Measurements from ENCODE around the gene GBP2. TPM values are rescaled to one million over a fixed set of nuclear protein-coding genes. Genes with fewer than 3 reads are reported as not detected.
"Not testable (repeated sequence)": the region's sequence is repeated elsewhere in the genome, so short reads cannot be mapped to it uniquely, and the experiment has no call there.

Gene GBP2
- total RNA-seq, 1 experiment from 2014 or later: 94.3 TPM

DNA sequence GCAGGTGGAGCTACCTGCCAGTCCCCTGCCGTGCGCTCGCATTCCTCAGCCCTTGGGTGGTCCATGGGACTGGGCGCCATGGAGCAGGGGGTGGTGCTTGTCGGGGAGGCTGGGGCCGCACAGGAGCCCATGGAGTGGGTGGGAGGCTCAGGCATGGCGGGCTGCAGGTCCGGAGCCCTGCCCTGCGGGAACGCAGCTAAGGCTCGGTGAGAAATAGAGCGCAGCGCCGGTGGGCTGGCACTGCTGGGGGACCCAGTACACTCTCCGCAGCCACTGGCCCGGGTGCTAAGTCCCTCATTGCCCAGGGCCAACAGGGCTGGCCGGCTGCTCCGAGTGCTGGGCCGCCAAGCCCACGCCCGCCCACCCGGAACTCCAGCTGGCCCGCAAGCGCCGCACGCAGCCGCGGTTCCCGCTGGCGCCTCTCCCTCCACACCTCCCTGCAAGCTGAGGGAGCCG is 2.1 kb upstream of the GBP2 start:
- DNase-seq (ENCODE audit: low read depth): not testable (repeated sequence)

DNA sequence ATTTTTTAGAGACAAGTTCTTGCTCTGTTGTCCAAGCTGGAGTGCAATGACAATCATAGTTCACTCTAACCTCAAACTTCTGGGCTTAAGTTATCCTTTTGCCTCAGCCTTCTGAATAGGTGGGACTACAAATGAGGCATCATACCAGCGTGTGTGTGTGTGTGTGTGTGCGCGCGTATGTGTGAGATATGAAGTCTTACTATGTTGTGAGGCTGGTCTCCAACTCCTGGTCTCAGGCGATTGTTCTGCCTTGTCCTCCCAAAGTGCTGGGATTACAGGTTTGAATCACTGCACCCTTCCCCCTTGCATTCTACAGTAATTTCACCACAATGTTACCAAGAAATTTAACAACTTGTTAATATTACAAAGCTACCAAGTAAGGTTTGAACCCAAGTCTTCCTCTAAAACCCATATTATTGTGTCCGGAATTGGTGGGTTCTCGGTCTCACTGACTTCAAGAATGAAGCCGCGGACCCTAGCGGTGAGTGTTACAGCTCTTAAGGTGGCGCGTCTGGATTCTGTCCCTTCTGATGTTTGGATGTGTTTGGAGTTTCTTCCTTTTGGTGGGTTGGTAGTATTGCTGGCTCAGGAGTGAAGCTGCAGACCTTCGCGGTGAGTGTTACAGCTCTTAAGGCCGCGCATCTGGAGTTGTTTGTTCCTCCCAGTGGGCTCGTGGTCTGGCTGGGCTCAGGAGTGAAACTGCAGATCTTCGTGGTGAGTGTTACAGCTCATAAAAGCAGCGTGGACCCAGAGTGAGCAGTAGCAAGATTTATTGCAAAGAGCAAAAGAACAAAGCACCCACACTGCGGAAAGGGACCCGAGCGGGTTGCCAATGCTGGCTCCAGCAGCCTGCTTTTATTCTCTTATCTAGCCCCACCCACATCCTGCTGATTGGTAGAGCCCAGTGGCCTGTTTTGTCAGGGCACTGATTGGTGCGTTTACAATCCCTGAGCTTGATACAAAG is 970 bp upstream of the GBP2 start:
- peak; percentile 47 for DNase-seq (ENCODE audit: low read depth)

DNA sequence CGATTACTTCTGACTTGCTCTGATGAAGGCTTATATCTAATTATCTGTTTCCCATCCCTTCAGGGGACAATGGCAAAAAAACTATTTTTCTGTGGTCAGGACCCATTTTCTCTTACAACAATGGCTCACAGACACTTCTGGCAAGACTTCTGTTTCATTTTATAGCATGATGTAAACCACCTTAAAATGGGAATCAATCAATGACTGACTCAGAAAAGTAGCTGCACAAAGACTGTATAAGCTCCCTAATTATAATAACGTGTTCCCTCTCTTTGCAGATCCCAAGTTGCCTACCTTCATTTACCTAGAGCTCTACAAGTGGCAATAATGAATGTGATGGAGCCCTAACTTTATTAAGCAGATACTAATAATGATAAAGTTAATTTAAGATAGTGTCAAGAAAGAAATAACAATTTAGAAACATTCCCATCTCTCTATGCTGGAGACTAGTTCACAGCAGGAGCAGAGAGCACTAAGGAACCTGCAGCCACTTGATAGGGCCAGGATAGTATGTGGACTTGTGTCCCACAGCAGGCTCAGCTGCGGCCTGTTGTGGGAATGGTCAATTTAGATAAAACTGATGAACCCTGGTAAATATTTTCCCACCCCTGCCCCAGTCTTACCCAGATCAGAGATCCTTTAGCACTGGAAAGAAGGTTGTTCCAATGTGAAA is 538 bp downstream of the GBP2 start:
- DNase-seq (ENCODE audit: low read depth): peak; percentile 26

DNA sequence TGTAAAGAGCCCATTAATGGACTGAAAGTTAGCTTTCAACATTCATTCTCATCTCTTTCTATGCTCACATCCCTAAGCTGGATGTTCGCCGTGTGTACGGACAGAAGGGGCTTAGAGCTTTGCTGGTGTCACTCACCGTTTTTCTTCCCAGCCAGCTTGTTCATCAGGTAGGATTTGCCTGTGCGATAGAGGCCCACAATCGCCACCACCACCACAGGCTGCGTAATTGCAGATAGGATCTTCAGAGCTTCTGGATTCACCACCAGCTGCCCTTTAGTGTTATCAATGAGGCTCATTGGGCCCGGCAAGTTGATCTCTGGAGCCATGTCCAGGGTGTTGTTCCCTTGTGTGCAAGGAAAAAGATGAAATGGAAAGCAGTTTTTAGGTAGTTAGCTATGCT is 4.3 kb downstream of the GBP2 start:
- no peak for DNase-seq (ENCODE audit: low read depth)

DNA sequence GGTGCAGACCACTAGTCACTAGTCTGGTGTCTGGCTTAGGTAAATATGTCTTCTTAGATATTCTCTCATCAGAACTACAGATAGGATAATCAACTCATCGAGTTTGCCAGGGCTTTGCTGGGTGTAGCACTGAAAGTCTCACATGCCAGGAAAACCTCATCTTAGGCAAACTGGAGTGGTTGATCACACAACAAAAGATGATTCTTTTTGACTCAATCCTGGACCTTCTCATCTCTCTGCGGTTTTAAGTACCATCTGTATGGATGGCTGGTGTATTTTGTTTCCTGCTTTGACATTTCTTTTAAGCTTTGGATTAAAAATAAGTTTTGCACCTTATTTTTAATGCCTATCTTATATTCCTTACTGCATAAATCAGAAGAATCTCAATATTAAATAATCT is 11.3 kb downstream of the GBP2 start:
- DNase-seq (ENCODE audit: low read depth): no peak

DNA sequence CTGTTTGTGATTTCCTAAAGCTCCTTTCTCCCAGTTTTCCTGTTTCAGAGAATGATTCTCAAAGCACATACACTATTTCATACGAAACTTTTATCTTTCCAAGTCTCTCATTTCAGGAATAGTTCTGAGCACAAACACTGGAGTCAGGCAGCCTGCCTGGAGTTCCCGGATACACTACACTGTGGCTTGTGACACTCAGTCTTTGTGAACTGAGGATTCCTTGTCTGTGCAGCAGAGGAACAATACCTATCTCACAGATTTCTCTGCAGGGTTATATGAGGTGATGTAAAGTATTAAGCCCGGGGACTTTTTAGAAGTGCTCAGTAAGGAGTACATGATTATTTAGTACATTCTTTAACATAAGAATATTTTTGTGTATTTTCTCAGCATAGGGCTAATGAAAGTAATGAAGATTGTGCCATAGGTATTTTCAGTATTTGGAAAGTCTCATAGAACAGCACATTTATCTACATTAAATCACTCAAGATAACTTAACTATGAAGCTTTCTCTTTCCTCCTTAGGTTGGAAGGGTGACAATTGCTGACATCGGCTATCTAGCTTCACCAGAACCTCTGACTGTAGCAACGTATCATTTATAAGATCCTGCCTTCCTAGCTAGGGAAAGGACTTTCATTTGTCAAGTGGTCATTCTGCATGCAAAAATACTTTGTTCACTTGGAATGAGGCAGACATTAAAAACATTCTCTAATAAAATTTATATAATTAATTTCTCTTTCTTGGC is 12.9 kb downstream of the GBP2 start:
- DNase-seq (ENCODE audit: low read depth): no peak

DNA sequence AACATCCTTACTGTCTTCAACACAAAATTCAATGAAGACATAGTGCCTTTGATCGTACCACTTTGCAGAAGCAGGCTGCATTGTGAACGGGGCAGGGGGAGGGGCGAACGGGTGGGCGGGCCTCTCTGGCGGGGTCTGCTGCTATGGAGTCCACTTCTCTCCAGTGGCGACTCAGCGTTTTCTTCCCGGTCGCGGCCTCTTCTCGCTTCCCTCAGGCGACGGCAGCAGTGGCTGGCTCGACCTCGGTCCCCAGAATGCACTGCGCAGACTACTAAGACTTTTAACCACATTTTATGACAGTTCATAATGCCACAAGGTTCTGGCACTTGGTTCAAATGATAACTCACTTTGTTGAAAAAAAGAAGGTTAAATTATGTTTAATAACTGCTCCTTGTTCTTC is 21.2 kb downstream of the GBP2 start:
- DNase-seq (ENCODE audit: low read depth): no peak

DNA sequence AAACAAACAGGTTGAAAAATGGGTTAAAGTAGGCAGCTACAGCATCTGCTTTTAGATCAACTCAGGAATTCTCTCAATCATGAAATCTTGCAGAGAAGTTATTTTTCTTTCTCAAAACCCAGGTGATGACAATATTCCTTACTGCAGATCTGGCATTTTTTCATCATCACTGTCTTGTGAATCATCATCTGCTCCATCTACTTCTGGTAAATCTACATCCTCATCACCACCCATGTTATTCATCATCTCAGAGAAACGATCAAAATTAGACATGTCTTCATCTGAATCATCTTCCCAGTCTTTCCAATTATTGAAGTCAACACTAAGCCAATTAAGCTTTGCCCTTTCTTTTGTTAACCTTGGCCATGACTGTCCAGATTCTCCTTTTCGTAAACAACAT is 21.8 kb downstream of the GBP2 start:
- DNase-seq (ENCODE audit: low read depth): peak; percentile 4

DNA sequence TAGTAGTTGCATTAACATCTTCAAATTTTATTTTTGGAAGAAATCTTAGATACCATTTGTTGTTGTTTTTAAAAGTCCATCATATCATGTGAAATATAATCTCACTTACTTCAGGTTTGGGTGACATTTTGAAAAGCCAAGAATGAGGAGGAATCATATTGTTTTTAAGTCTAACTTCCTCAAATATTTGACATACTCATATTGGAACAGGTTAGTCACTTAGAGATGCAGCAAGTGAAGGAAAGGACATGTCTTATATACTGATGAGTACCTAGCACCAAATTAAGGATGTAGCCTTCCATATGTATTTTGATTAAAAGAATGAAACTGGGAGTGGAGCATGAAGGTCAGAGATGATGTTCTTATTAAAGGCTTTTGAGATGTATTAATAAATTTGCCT is 23.9 kb downstream of the GBP2 start:
- no peak for DNase-seq (ENCODE audit: low read depth)

DNA sequence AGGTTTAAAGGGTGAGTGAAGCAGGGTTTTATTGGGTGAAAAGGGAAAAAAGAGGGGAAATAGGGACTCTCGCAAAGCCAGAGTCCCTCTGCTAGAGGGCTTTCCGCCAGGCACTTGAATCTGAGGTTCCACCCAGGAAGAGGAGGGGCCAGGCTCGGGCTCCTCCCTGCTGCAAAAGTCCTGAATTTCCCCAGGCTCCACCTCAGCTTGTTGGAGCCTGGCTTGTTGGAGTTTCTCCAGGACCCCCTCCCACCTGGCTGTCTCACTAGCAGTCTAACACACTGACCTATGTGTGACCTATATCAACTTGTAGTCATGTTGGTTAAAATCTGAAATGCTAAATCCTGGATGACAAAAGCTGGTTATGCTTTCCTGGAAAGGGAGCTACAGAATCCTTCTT is 25.5 kb downstream of the GBP2 start:
- no peak for DNase-seq (ENCODE audit: low read depth)

DNA sequence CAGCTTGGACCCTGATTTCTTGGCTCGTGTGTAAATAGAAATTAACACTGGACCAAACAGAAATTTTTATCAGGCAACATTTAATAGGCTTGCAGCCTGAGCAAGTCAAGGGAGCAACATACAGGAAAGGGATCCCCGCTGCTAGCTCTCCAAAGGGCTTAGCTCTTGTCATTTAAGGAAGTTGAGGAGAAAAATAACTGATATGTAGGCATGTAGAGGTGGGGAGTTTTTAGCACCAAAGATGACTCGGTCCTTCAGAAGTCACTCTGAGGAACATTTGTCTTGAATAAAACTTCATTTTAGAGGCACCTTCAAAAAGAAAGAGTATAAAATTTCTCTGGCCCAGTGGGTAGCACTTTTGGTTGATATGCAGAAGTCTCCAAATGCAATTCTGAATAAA is 27.1 kb downstream of the GBP2 start:
- DNase-seq (ENCODE audit: low read depth): no peak

DNA sequence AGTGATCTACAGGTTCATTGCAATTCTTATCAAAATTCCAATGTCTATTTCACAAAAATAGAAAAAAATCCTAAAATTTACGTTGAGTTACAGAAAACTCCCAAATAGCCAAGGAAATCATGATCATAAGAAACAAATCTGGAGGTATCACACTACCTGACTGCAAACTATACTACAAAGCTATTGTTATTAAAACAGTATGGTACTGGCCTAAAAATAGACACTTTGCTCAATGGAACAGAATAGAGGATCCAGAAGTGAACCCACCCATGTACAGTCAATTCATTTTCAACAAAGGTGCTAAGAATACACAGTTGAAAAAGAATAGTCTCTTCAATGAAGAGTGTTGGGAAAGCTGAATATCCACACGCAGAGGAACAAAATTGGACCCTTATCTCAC is 30.2 kb downstream of the GBP2 start:
- no peak for DNase-seq (ENCODE audit: low read depth)

DNA sequence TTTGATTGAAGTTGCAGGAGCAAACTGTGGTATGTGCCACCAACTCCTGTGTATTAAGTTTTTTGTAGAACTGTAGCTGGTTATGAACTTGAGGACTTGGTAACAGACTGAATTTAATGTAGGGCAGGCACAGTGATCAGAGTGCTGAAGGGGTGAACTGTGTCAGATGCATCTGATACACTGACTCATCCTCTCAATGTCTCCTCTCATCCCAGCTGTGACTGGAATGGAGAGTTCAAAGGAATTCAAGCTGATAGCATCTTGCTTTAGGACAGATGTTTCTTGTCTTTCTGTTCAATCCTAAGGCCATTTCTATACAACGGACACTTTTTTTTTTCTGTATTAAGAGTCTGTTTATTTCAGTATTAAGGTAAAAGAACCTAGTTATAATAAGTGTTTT is 36.0 kb downstream of the GBP2 start:
- DNase-seq (ENCODE audit: low read depth): no peak

DNA sequence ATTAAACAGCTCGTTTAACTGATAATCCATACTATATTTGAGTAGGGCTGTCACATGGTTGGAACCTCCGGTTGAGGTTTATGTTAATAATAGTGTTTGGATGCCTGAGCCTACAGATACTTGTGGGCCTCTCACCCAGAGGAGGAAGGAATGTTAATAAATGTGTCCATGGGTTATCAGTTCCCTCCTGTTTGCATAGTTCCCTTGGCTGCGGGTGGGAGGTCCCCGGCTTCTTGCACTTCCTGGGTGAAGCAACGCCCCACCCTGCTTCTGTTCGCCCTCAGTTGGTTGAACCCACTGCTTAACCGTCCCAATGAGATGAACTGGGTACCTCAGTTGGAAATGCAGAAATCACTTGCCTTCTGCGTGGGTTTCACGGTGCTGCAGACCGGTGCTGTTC is 37.3 kb downstream of the GBP2 start:
- DNase-seq (ENCODE audit: low read depth): no peak

DNA sequence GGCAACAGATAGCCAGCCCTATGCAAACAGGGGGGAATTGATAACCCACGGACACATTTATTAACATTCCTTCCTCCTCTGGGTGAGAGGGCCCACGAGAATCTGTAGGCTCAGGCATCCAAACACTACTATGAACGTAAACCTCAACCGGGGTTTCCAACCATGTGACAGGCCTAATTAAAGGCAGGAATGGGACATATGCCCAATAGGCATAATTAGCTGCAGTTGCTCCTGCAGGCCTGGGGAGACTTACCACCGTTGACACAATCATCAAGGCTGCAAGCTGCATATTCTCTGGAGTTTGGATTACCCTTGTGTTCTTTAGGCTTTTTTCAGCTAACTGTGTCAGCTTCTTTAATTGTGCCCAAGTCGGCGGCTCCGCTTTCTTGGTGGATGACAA is 38.7 kb downstream of the GBP2 start:
- no peak for DNase-seq (ENCODE audit: low read depth)

DNA sequence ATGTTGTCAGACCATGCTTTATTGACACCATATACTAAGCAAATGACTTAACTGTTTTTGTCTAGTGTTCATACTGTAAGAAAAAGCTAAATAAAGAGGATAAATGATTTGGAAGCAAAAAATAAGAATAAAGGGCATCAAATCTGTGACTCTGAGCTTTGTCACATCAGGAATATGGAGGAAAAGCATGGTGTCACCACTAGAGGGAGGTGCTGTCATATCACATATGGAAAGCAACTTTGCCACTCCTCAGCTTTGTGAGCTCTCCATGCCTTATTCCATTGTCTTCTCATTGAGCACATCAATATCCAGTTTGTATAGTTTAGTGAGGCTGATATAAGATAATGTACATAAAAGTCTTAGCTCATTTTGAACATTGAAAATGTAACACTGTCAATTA is 40.1 kb downstream of the GBP2 start:
- peak; percentile 40 for DNase-seq (ENCODE audit: low read depth)

DNA sequence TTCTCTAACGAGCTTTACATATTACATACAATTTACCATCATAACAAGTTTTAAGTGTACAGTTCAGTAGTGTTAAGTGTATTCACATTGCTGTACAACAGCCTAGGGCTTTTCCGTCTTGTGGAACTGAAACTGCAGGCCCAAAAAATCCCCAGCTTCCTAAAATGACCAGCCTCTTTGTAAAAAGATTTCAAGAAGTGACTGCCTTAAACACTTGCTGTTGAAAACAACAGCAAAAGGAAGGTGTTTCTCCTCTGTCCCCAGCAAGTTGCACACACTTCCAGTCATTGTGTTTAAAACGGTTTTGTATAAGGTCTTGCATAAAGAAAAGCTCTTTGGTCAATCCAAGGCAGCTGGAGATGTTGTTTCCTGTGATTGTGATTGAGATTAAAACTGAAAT is 44.9 kb downstream of the GBP2 start:
- no peak for DNase-seq (ENCODE audit: low read depth)

DNA sequence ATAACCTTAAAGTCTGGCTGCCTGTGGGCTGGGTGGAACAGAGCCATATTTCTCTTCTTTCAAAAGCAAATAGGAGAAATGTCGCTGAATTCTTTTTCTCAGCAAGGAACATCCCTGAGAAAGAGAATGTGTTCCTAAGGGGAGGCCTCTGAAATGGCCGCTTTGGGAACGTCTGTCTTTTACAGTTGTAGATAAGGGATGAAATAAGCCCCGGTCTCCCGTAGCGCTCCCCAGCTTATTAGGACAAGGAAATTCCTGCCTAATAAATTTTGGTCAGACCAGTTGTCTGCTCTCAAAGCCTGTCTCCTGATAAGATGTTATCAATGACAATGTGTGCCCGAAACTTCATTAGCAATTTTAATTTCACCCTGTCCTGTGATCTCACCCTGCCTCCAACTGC is 45.8 kb downstream of the GBP2 start:
- not testable (repeated sequence) for DNase-seq (ENCODE audit: low read depth)

DNA sequence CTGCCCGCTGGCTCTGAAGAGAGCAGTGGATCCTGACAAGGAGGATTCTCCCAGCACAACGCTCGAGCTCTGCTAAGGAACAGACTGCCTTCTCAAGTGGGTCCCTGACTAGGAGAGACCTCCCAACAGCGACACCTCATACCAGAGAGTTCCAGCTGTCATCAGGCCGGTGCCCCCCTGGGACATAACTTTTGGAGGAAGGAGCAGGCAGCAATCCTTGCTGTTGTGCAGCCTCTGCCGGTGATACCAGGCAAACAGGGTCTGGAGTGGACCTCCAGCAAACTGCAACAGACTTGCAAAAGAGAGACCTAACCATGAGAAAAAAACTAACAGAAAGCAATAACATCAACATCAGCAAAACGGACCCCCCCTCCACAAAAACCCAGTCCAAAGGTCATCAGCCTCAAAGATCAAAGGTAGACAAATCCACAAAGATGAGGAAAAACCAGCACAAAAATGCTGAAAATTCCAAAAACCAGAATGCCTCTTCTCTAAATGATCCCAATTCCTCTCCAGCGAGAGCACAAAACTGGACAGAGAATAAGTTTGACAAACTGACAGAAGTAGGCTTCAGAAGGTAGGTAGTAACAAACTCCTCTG is 53.3 kb downstream of the GBP2 start:
- DNase-seq (ENCODE audit: low read depth): not testable (repeated sequence)

DNA sequence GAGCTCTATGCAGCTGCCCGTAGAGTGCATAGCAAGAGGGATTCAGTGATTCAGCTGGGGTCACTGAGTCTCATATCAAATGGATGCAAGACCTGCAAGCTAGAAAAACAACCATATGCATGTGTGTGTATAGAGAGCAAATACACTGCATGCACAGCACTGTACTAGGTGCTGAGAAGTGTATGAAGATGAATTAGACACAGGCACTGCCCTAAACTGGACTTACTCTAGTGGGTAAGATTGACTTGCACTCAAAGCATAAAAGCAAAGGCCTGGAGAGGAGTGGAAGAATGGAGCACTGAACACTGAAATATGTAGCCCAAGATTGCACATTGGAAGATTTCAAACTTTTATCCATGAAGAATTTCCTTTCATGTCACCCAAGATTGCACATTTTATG is 55.4 kb downstream of the GBP2 start:
- DNase-seq (ENCODE audit: low read depth): no peak

DNA sequence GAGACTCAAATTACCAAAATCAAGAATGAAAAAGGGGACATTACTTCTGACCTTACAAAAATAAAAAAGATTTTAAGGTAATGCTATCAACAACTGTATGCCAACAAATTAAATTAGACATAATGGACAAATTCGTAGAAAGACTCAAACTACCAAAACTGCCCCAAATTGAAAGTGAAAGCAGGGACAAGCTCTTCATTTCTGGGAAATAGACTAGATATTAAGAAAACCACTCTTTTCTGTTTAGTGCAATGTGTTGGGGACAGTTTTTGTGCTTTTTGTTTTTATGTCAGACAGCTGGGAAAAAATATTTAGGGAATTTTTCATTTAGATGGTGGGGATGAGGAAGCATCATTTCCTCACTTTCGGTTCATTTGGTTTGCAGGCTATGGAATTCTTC is 56.0 kb downstream of the GBP2 start:
- peak; percentile 43 for DNase-seq (ENCODE audit: low read depth)

DNA sequence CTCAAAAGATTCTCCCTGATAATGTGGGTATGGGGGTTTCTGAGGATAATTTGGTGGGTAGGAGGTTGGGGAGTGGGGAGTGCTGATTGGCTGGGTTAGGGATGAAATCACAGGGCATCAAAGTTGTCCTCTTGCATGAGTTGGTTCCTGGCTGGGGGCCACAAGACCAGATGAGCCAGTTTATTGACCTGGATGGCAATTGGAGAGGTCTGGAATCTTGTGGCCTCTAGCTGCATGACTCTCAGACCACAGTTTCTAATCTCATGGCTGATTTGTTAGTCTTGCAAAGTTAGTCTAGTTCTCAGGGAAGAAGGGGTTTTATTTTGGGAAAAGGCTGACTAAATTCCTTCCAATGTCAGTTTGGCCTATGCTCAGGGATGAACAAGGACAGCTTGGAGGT is 57.6 kb downstream of the GBP2 start:
- DNase-seq (ENCODE audit: low read depth): peak; percentile 96
